ENCODE data around the gene MAJIN.

Gene MAJIN

DNA sequence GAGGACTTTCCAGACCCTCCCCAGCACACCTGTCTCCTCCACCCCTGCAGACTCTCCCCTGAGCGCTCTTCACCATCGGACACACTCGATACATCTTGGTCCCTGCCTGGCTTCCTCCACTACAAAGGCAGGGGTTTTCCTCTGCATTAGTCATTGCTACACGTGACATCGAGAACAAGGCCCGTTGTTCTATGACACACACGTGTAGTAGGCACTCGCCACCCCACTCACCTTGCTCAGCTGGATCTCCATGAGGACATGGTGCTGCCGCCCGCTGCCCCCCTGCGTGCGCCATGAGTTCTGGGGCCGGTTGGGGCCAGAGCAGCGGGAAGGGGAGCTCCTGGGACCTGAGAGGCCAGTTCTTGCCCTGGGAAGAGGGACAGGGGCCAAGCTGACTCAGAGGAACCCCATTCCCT lies 71.6 kb downstream of the MAJIN start:
- peak; percentile 74 for DNase-seq (ENCODE audit: low read depth)
- TF ChIP-seq, protein P1, sequence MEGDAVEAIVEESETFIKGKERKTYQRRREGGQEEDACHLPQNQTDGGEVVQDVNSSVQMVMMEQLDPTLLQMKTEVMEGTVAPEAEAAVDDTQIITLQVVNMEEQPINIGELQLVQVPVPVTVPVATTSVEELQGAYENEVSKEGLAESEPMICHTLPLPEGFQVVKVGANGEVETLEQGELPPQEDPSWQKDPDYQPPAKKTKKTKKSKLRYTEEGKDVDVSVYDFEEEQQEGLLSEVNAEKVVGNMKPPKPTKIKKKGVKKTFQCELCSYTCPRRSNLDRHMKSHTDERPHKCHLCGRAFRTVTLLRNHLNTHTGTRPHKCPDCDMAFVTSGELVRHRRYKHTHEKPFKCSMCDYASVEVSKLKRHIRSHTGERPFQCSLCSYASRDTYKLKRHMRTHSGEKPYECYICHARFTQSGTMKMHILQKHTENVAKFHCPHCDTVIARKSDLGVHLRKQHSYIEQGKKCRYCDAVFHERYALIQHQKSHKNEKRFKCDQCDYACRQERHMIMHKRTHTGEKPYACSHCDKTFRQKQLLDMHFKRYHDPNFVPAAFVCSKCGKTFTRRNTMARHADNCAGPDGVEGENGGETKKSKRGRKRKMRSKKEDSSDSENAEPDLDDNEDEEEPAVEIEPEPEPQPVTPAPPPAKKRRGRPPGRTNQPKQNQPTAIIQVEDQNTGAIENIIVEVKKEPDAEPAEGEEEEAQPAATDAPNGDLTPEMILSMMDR (IDR thresholded peaks at IDR 0.05; ENCODE audit: insufficient read depth, low read depth, low read length, missing control alignments) = no peak
- H3K4me3 ChIP-seq (ENCODE audit: low read depth, low read length) = no peak overlapping the region

DNA sequence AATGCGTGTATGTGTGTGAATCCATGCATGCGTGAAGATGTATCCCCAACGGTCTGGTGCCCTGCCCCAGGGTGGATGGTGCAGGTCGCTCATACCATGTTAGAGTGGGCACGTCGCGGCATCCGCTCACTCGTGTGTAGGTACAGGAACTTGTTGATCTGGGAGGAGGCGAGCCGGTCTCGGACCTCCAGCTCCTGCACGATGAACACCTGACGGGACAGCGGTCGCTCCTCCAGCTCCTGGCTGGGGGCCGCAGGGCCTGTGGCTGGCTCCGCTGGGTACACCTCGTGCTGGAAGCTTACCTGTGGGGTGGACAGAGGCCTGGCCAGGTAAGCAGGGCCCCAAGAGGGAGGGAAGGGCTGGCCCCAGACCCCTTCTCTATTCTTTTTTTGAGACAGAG lies 73.4 kb downstream of the MAJIN start:
- TF ChIP-seq, protein P1 (IDR thresholded peaks at IDR 0.05; ENCODE audit: insufficient read depth, low read depth, low read length, missing control alignments) = no peak
- no peak overlapping the region for H3K4me3 ChIP-seq (ENCODE audit: low read depth, low read length)
- no peak for DNase-seq (ENCODE audit: low read depth)

DNA sequence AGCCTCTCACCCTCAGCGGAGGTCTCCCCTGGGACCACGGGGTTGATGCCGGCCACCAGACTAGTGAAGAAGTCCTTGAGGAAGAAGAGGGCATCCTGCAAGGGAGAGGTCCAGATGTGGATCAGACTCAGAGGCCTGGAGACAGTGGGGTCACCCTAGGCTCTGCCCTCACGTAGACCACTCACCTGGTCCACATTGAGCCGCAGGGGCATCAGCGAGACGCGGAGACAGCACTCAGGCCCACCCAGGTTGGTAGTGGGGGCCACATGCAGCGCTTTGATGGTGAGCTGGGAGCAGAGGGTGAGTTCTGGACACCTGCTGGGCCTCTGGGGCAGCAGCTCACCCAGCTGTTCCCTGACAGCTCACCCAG lies 73.8 kb downstream of the MAJIN start:
- no peak overlapping the region for H3K4me3 ChIP-seq (ENCODE audit: low read depth, low read length)
- no peak for DNase-seq (ENCODE audit: low read depth)
- TF ChIP-seq, protein P1 (IDR thresholded peaks at IDR 0.05; ENCODE audit: insufficient read depth, low read depth, low read length, missing control alignments) = no peak

DNA sequence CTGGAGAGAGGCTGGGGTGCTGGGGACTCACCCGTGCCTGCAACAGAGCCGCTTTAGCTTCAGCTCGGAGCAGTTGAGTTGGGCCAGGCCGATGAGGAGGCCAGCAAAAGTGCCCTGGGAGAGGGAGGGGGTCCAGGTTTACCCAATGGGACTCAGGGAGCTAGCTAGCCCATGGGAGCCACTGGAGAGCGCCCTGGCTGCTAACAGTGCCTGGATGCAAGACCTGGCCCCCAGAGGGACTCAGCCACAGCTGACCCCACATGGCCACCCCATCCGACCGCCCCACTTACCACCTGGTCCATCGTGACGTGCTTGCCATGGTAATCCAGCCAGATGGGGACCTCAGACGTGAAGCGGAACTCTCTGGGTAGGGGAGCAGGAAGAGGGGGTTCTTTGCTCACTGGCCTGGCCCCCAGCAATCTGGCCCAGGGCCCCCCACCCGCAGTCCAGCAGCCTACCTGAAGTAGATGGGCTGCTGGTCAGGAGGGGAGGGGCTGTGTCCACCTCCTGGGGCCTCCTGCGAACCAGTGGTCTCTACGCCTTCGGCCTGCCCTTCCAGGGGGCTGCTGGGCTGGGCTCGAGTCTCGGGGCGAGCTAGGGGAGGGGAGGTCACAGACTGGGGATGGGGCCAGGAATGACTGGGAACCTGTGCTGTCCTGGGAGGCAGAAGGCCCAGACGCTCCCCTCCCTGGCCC lies 74.4 kb downstream of the MAJIN start:
- TF ChIP-seq, protein P1 (IDR thresholded peaks at IDR 0.05; ENCODE audit: insufficient read depth, low read depth, low read length, missing control alignments) = no peak
- no peak for DNase-seq (ENCODE audit: low read depth)
- no peak overlapping the region for H3K4me3 ChIP-seq (ENCODE audit: low read depth, low read length)

DNA sequence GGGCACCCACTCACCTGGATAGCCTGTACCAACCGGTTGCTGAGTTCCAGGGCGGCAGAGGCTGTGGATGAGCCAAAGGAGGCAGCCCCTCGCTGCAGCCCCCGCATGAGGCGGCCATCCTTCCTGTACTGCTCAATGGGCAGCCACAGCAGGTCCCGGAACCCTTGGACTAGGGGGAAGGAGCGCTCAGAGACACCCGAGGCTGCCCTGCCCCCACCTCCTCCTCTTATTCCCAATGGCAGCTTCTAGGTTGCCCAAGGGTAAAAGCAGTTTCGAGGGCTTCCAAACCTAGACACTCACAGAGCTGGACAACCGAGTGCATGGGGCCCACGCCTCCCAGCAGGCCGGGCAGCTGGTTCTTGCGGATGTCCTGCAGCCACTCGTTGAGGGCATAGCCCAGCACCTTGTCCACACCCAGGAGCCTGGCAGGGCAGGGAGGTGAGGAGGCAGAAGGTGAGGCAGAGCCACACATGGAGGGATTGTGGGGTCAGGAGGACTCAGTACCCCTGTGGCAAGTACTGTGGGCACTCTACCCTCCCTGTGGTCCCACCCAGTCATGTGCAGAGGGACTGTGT lies 75.4 kb downstream of the MAJIN start:
- no peak overlapping the region for H3K4me3 ChIP-seq (ENCODE audit: low read depth, low read length)
- DNase-seq (ENCODE audit: low read depth) = no peak
- TF ChIP-seq, protein P1 (IDR thresholded peaks at IDR 0.05; ENCODE audit: insufficient read depth, low read depth, low read length, missing control alignments) = no peak

DNA sequence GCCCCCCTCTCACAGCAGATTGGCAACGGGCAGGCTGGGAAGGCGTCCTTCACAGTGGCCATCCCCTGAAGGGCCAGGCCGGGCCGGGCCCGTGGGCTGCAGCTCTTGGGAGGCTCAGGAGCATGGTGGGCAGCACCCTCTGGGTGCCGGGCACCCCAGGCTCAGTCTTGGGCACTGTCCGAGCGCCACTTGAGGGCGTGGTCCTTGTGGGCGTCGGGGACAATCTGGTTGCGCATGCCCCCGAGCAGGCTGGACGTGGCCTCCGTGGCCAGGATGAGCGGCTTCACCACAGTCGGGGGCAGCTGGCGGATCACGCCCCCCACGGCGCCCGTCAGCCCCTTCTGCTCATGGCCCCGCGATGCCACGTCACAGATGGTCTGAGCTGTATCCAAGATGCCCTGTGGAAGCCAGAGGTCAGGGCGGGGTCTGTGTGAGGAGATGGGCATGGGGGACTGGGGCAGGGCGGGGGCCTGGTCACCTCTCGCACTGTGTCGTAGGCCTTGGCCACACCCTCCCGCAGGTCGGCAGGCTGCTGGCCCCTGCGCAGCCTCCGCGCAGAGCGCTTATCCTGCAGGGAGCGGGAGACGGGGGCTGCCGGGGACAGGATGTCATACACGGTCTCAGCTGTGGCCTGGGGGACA lies 77.0 kb downstream of the MAJIN start:
- no peak for DNase-seq (ENCODE audit: low read depth)
- TF ChIP-seq, protein P1 (IDR thresholded peaks at IDR 0.05; ENCODE audit: insufficient read depth, low read depth, low read length, missing control alignments) = no peak
- no peak overlapping the region for H3K4me3 ChIP-seq (ENCODE audit: low read depth, low read length)

All from GM12865 (cell line).